SK-N-SH treated with all-trans-retinoic acid at 6 μM for 48 hours (cell line): ENCODE results near the gene HRAS.

Experiments used
- RARB ChIP-seq: fragments of 250-450 bp; sonication (Bioruptor Pico); IDR thresholded peaks from 2 replicates; pipeline ENCODE4 v1.8.0; 2021; ENCODE audit warnings: mild to moderate bottlenecking, moderate library complexity
- SNAI2 ChIP-seq: fragments of 250-450 bp; sonication (Bioruptor Pico); IDR thresholded peaks from 2 replicates; pipeline ENCODE4 v1.5.0; 2020; ENCODE audit warnings: mild to moderate bottlenecking, moderate library complexity
- ZFP30 ChIP-seq: fragments of 450-650 bp; formaldehyde crosslinking; IDR thresholded peaks from 2 replicates; pipeline ENCODE4 v1.5.0; 2022; ENCODE audit warnings: mild to moderate bottlenecking, moderate library complexity
- ZNF8 ChIP-seq: fragments of 450-650 bp; formaldehyde crosslinking; IDR thresholded peaks from 2 replicates; pipeline ENCODE4 v1.5.0; 2020; ENCODE audit warnings: mild to moderate bottlenecking, moderate library complexity

- TF ChIP-seq SNAI2 (CRISPR knock-in tag) (no peak), RARB (no peak), ZFP30 (CRISPR knock-in tag) (no peak), ZNF8 (no peak)
Observed at GRCh38 chr11:539971-540481, 4.7 kb upstream of the HRAS start.
